K562 (cell line): Measurements from ENCODE around the gene TMC2. TPM values are rescaled to one million over a fixed set of nuclear protein-coding genes. Genes with fewer than 3 reads are reported as not detected.

Source experiments
- ATAC-seq: fragments of 200-7000 bp; cut with Tn5 transposase; 3 replicates; pipeline ENCODE4 v1.9.1; 2020; ENCODE audit warnings: moderate library complexity
- BruUV-seq: library from RNA; stranded (reverse); fragments of 400-500 nt; replicated peaks from 2 replicates; lab custom pipeline; 2021; lab: Mats Ljungman, UMichigan
- CTCF ChIA-PET: fragments of 300-600 bp; formaldehyde crosslinking; extraction: SDS; loops from one replicate; lab custom pipeline; 2021; ENCODE audit warnings: low intra/inter-chr PET ratio; lab: Yijun Ruan, JAX
- POLR2A ChIA-PET: fragments of 300-600, 350-650 bp; sonication (Branson Sonifier 250); formaldehyde crosslinking; extraction: SDS; loops from one replicate; lab custom pipeline; 2021; ENCODE audit warnings: antibody characterized with exemption, inconsistent platforms; lab: Yijun Ruan, JAX
- DNase-seq, 4 experiments: peaks; one replicate each; pipeline versions ENCODE4 v3.0.0 to v3.0.0-alpha.2; 2011 to 2018; ENCODE audit warnings: low spot score in 3 of 4, mixed read lengths in 3 of 4; ENCODE audit errors: extremely low read depth in 1 of 4
- FAIRE-seq: peaks from 2 replicates; lab custom pipeline; 2011; peaks lifted over from hg19 to GRCh38; lab: Jason Lieb, UNC
- H2AFZ ChIP-seq: 2 replicates; pipeline ENCODE4 v1.6.0; 2011; ENCODE audit warnings: low read depth, low read length, control low read depth, inconsistent platforms
- H3K27ac ChIP-seq: fragments of 200-600 bp; 3 replicates; pipeline ENCODE4 v1.8.0; 2011; ENCODE audit warnings: low read depth, mild to moderate bottlenecking, control low read depth, inconsistent platforms, low read length, moderate library complexity, mixed read lengths; ENCODE audit errors: extremely low read depth
- H3K27me3 ChIP-seq, 2 experiments: fragments of 300-600 bp in 1 of 2; 2 replicates in 1 of 2; 3 replicates in 1 of 2; pipeline versions ENCODE4 v1.6.0 to v1.8.0; 2011; ENCODE audit warnings: inconsistent platforms in 2 of 2, low read length in 2 of 2, mild to moderate bottlenecking in 1 of 2, mixed read lengths in 1 of 2, moderate library complexity in 1 of 2; ENCODE audit not compliant: control insufficient read depth in 2 of 2, insufficient read depth in 2 of 2
- H3K36me3 ChIP-seq: fragments of 300-600 bp; 3 replicates; pipeline ENCODE4 v1.8.0; 2011; ENCODE audit warnings: mild to moderate bottlenecking, low read length, inconsistent platforms; ENCODE audit not compliant: control insufficient read depth, insufficient read depth
- H3K4me1 ChIP-seq, 2 experiments: fragments of 200-600 bp in 1 of 2; replicated peaks in 1 of 2; 2 replicates in 1 of 2; 3 replicates in 1 of 2; pipeline versions ENCODE4 v1.5.1 to v1.8.0; 2011; ENCODE audit warnings: inconsistent platforms in 2 of 2, low read length in 2 of 2, mild to moderate bottlenecking in 1 of 2, mixed read lengths in 1 of 2, moderate library complexity in 1 of 2; ENCODE audit not compliant: control insufficient read depth in 2 of 2, insufficient read depth in 2 of 2
- H3K4me2 ChIP-seq: 2 replicates; pipeline ENCODE4 v1.6.1; 2011; ENCODE audit warnings: low read length, control low read depth, inconsistent platforms, mixed read lengths; ENCODE audit not compliant: insufficient read depth
- H3K4me3 ChIP-seq: fragments of 200-600 bp; sonication (generic), shearing (Covaris generic); 2 replicates; pipeline ENCODE4 v1.5.1; 2016; ENCODE audit warnings: control low read depth, inconsistent platforms
- H3K79me2 ChIP-seq: fragments of 200-600 bp; 3 replicates; pipeline ENCODE4 v1.8.0; 2011; ENCODE audit warnings: low read length, inconsistent platforms; ENCODE audit not compliant: control insufficient read depth, insufficient read depth
- H3K9ac ChIP-seq, 2 experiments: 2 replicates each; pipeline versions ENCODE4 v1.6.0 to v1.6.1; 2011; ENCODE audit warnings: low read depth in 2 of 2, low read length in 2 of 2, control low read depth in 1 of 2, inconsistent platforms in 1 of 2, mild to moderate bottlenecking in 1 of 2, mixed read lengths in 1 of 2; ENCODE audit not compliant: insufficient read depth in 1 of 2
- H3K9me1 ChIP-seq: one replicate; pipeline ENCODE4 v1.6.0; 2011; ENCODE audit warnings: inconsistent platforms, mild to moderate bottlenecking, low read length, moderate library complexity; ENCODE audit not compliant: control insufficient read depth, insufficient read depth
- H3K9me3 ChIP-seq: replicated peaks from 2 replicates; pipeline ENCODE4 v1.5.1; 2011; ENCODE audit warnings: low read depth, low read length, inconsistent platforms; ENCODE audit not compliant: control insufficient read depth, insufficient read depth
- H4K20me1 ChIP-seq: replicated peaks from 2 replicates; pipeline ENCODE4 v1.6.1; 2011; ENCODE audit warnings: low read length, inconsistent platforms, mixed read lengths; ENCODE audit not compliant: control insufficient read depth, insufficient read depth
- BRCA1 ChIP-seq, 2 experiments: fragments of 450-650 bp in 1 of 2; sonication (generic) in 1 of 2; formaldehyde crosslinking in 1 of 2; IDR thresholded peaks; 2 replicates each; pipeline versions ENCODE4 v1.5.0 to v1.6.1; 2017 to 2020; ENCODE audit warnings: mild to moderate bottlenecking in 1 of 2, missing genetic modification reagents in 1 of 2
- MCM2 ChIP-seq: fragments of 450-650 bp; IDR thresholded peaks from 2 replicates; pipeline ENCODE4 v1.6.1; 2017; ENCODE audit warnings: low read depth, mild to moderate bottlenecking
- SLC30A9 ChIP-seq: fragments of 250-450 bp; sonication (Bioruptor Pico); IDR thresholded peaks from 2 replicates; pipeline ENCODE4 v1.8.0; 2022; ENCODE audit warnings: mild to moderate bottlenecking, moderate library complexity
- USF1 ChIP-seq: sonication (generic); formaldehyde crosslinking; IDR thresholded peaks from 2 replicates; pipeline ENCODE4 v1.9.0; 2022; ENCODE audit warnings: mild to moderate bottlenecking, missing genetic modification reagents
- ZNF121 ChIP-seq: sonication (generic); formaldehyde crosslinking; conservative IDR thresholded peaks from 2 replicates; pipeline ENCODE4 v1.8.0; 2022; ENCODE audit warnings: missing genetic modification reagents
- WGBS: fragments of 100-300 bp; shearing (Covaris generic); methylation state at CpG from one replicate; pipeline ENCODE4 v1.1.6; 2016; ENCODE audit warnings: low coverage, mixed read lengths; ENCODE audit not compliant: insufficient coverage; ENCODE audit errors: missing lambda C conversion rate; 5-methylcytosine and 5-hydroxymethylcytosine counted together
- in situ Hi-C: fragments of 300-500 bp; cut with MboI; formaldehyde crosslinking; loops from 4 replicates; pipeline ENCODE4 v1.15.0; 2018; ENCODE audit warnings: inconsistent platforms, mixed read lengths
- intact Hi-C: fragments of 100-400 bp; cut with micrococcal nuclease; formaldehyde crosslinking; loops from 2 replicates; pipeline ENCODE4 v1.14.2; 2022
- polyA plus RNA-seq, 8 experiments: library from polyadenylated mRNA; depleted of rRNA in 4 of 8; stranded (reverse) in 5 of 8; unstranded in 3 of 8; fragments of >200 nt; fragmentation: Nextera tagmentation in 2 of 8; fragmentation: Illumina TruSeq in 1 of 8; extraction: Ambion mirVana in 2 of 8; extraction: Trizol in 1 of 8; gene quantifications; 2 replicates each; pipeline versions ENCODE4 v1.2.1 to v1.2.3, GENCODE V29; 2011 to 2014; ENCODE audit warnings: inconsistent platforms in 1 of 8, missing spikeins in 1 of 8
- total RNA-seq, 7 experiments: library from RNA; depleted of rRNA in 6 of 7; stranded (reverse); fragments of >200 nt in 6 of 7; fragmentation: Illumina TruSeq in 2 of 7; extraction: Trizol in 2 of 7; gene quantifications; 2 replicates each; pipeline versions ENCODE4 v1.2.1 to v1.2.3, GENCODE V29; 2011 to 2021; ENCODE audit warnings: low replicate concordance in 1 of 7
- TF ChIP-seq, protein P1 (sequence below): fragments of 450-650 bp; IDR thresholded peaks from 2 replicates; pipeline ENCODE4 v1.6.1; 2016; ENCODE audit warnings: low read depth, mild to moderate bottlenecking, moderate library complexity
- TF ChIP-seq, protein P2 (sequence below): fragments of 250-450 bp; sonication (Bioruptor Pico); IDR thresholded peaks from 2 replicates; pipeline ENCODE4 v1.9.0; 2021; ENCODE audit warnings: mild to moderate bottlenecking, inconsistent platforms

TMC2 gene
- total and polyA plus RNA-seq, 9 of the 15 experiments (the other 6 are each of a cell fraction or from before 2014, with no cell fraction given), result not detected

GRCh38 chr20:2604506-2604835 is 68.1 kb downstream of the TMC2 start:
- intact Hi-C loops, result no loop called here
- no peak for DNase-seq
- POLR2A ChIA-PET, result no interaction called here
- H3K79me2 ChIP-seq, result no peaks in the 10 kb centered on the region
- no peak overlapping the region for H3K4me3 ChIP-seq
- H2AFZ ChIP-seq, result no peak overlapping the region
- no TSS peak for BruUV-seq
- in situ Hi-C loops, result no loop called here
- no peaks in the 10 kb centered on the region for H4K20me1 ChIP-seq
- WGBS, result 6% methylated on average over 3 of the region's 3 CpGs
- H3K36me3 ChIP-seq, result no peaks in the 10 kb centered on the region
- FAIRE-seq, result no peak
- H3K4me1 ChIP-seq, result no peaks in the 10 kb centered on the region; a peak in 1 of 5 replicates
- H3K9ac ChIP-seq, result no peak overlapping the region
- H3K27ac ChIP-seq, result no peak overlapping the region
- no peaks in the 10 kb centered on the region for H3K27me3 ChIP-seq
- no peak overlapping the region for H3K4me2 ChIP-seq
- no peaks in the 10 kb centered on the region for H3K9me1 ChIP-seq
- CTCF ChIA-PET, result no interaction called here
- no peak for ATAC-seq
- no peak for TF ChIP-seq BRCA1 (IDR thresholded peaks at IDR 0.05)
- TF ChIP-seq BRCA1 (CRISPR knock-in tag; IDR thresholded peaks at IDR 0.05), result no peak
- no peak for TF ChIP-seq SLC30A9 (CRISPR knock-in tag)
- TF ChIP-seq, protein P1, sequence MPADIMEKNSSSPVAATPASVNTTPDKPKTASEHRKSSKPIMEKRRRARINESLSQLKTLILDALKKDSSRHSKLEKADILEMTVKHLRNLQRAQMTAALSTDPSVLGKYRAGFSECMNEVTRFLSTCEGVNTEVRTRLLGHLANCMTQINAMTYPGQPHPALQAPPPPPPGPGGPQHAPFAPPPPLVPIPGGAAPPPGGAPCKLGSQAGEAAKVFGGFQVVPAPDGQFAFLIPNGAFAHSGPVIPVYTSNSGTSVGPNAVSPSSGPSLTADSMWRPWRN, result no peak
- TF ChIP-seq, protein P2, sequence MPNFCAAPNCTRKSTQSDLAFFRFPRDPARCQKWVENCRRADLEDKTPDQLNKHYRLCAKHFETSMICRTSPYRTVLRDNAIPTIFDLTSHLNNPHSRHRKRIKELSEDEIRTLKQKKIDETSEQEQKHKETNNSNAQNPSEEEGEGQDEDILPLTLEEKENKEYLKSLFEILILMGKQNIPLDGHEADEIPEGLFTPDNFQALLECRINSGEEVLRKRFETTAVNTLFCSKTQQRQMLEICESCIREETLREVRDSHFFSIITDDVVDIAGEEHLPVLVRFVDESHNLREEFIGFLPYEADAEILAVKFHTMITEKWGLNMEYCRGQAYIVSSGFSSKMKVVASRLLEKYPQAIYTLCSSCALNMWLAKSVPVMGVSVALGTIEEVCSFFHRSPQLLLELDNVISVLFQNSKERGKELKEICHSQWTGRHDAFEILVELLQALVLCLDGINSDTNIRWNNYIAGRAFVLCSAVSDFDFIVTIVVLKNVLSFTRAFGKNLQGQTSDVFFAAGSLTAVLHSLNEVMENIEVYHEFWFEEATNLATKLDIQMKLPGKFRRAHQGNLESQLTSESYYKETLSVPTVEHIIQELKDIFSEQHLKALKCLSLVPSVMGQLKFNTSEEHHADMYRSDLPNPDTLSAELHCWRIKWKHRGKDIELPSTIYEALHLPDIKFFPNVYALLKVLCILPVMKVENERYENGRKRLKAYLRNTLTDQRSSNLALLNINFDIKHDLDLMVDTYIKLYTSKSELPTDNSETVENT (CRISPR knock-in tag), result no peak
- no peak for TF ChIP-seq USF1 (CRISPR knock-in tag)
- no peak for TF ChIP-seq MCM2
- no peak for TF ChIP-seq ZNF121 (CRISPR knock-in tag)
- 0 out of 2 replicates have a peak, but pooled peaks cover 2% of the 10 kb centered on the region for H3K9me3 ChIP-seq
